Erythroblast (primary cell): ENCODE data around the gene IL17RE.

Source experiments
- GATA1 ChIP-seq: IDR thresholded peaks from 2 replicates; pipeline ENCODE4 v1.6.1; 2011; ENCODE audit warnings: low read depth, mild to moderate bottlenecking, control low read depth, low read length, moderate library complexity
- POLR2A ChIP-seq: IDR thresholded peaks from 2 replicates; pipeline ENCODE4 v1.6.1; 2011; ENCODE audit warnings: mild to moderate bottlenecking, low read length

GRCh38 chr3:9887480-9887879, 15.2 kb upstream of the IL17RE start:
- TF ChIP-seq POLR2A (no peak), GATA1 (no peak)
